CD4-positive, alpha-beta T cell (primary cell): Measurements from ENCODE around the gene STX4. TPM values are rescaled to one million over a fixed set of nuclear protein-coding genes. Genes with fewer than 3 reads are reported as not detected.

Source experiments
- ATAC-seq: fragments of 200-7000 bp; cut with Tn5 transposase; one replicate; pipeline ENCODE4 v1.10.0; 2022; ENCODE audit warnings: mild to moderate bottlenecking; ENCODE audit not compliant: poor library complexity
- CTCF ChIA-PET: fragments of 350-600 bp; sonication (Branson Sonifier 250); formaldehyde crosslinking; loops from one replicate; lab custom pipeline; 2021; ENCODE audit warnings: antibody characterized with exemption, inconsistent platforms; lab: Charles Lee
- POLR2A ChIA-PET: fragments of 350-600 bp; sonication (Branson Sonifier 250); formaldehyde crosslinking; loops from one replicate; lab custom pipeline; 2021; ENCODE audit warnings: antibody characterized with exemption, inconsistent platforms; lab: Charles Lee
- DNase-seq, 14 experiments: peaks; one replicate each; pipeline ENCODE4 v3.0.0-alpha.2; 2013 to 2020; ENCODE audit warnings: mixed read lengths in 2 of 14
- H3K27ac ChIP-seq, 2 donors: one replicate each; pipeline versions ENCODE4 v1.5.1 to v1.7.0; 2013; ENCODE audit warnings: low read length in 2 of 2, low read depth in 1 of 2, mild to moderate bottlenecking in 1 of 2
- H3K27me3 ChIP-seq, 2 experiments: 1 replicate in 1 of 2; 2 replicates in 1 of 2; pipeline versions ENCODE4 v1.6.1 to v1.7.0; 2013; ENCODE audit warnings: low read length in 2 of 2, control low read depth in 1 of 2, mild to moderate bottlenecking in 1 of 2, moderate library complexity in 1 of 2; ENCODE audit not compliant: insufficient read depth in 2 of 2, control insufficient read depth in 1 of 2
- H3K36me3 ChIP-seq: one replicate; pipeline ENCODE4 v1.6.1; 2013; ENCODE audit warnings: low read length, control low read depth; ENCODE audit not compliant: insufficient read depth
- H3K4me1 ChIP-seq: one replicate; pipeline ENCODE4 v1.6.1; 2013; ENCODE audit warnings: low read length, control low read depth; ENCODE audit not compliant: insufficient read depth
- H3K4me3 ChIP-seq: one replicate; pipeline ENCODE4 v1.5.1; 2013; ENCODE audit warnings: mild to moderate bottlenecking, low read length, moderate library complexity
- H3K9me3 ChIP-seq, 2 experiments: 1 replicate in 1 of 2; 2 replicates in 1 of 2; pipeline versions ENCODE4 v1.6.1 to v1.7.0; 2013; ENCODE audit warnings: low read length in 2 of 2, mild to moderate bottlenecking in 2 of 2, control low read depth in 1 of 2, moderate library complexity in 1 of 2; ENCODE audit not compliant: control insufficient read depth in 1 of 2, insufficient read depth in 1 of 2
- H3K27ac Mint-ChIP-seq: one replicate; pipeline ENCODE4 v1.8.0; 2020; ENCODE audit warnings: mixed read lengths
- H3K27me3 Mint-ChIP-seq: one replicate; pipeline ENCODE4 v1.8.0; 2021; ENCODE audit warnings: mixed read lengths
- H3K36me3 Mint-ChIP-seq: one replicate; pipeline ENCODE4 v1.8.0; 2021; ENCODE audit warnings: low read depth, mixed read lengths
- H3K4me1 Mint-ChIP-seq: one replicate; pipeline ENCODE4 v1.8.0; 2021; ENCODE audit warnings: low read depth, mixed read lengths
- H3K4me3 Mint-ChIP-seq: one replicate; pipeline ENCODE4 v1.8.0; 2020; ENCODE audit warnings: mild to moderate bottlenecking, mixed read lengths
- H3K9me3 Mint-ChIP-seq: one replicate; pipeline ENCODE4 v1.8.0; 2020; ENCODE audit warnings: mixed read lengths
- intact Hi-C, 2 experiments: fragments of 100-400 bp; cut with DNase I in 1 of 2; cut with micrococcal nuclease in 1 of 2; formaldehyde crosslinking; loops; one replicate each; pipeline versions ENCODE4 v1.15.1 to v1.9.0; 2023 to 2025; cut with DNase I, micrococcal nuclease
- total RNA-seq, 174 experiments: library from RNA in 2 of 174; stranded (reverse) in 2 of 174; gene quantifications; one replicate each; pipeline ENCODE4 v1.2.3 and lab custom pipeline; 2021 to 2026
- TF ChIP-seq, protein P1 (sequence below): fragments of 200-600 bp; IDR thresholded peaks from one replicate; pipeline ENCODE4 v1.8.0; 2022; ENCODE audit warnings: antibody characterized with exemption, mild to moderate bottlenecking

STX4 gene
- total RNA-seq, 2 experiments from 2014 or later = 54.1 to 55.2 TPM

DNA sequence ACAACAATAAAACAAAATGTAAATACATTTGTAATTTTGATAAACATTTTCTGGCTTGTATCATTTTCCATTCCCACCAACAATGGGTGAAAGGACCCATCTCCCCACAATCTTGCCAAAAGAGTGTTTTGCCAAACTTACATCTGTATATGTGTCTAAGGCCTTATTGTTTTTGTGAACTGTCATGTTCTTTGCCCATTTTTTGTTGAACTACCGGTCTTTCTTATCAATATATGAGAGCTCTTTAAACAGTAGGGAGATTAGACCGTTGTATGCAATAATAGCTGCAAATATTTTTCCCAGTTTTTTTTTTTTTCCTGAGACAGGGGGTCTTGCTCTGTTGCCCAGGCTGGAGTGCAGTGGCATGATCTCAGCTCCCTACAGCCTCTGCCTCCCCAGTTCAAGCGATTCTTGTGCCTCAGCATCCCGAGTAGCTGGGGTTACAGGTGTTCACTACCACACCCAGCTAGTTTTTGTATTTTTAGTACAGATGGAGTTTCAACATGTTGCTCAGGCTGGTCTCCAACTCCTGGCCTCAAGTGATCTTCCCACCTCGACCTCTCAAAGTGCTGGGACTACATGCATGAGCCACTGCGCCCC lies 9.6 kb upstream of the STX4 start:
- intact Hi-C loops = no loop called here
- POLR2A ChIA-PET = interaction anchor here (0.6 kb wide), 1 partner anchor 153 kb away, joined by 6 read pairs; no protein-coding TSS in a partner anchor
- Histone ChIP-seq H3K9me3 (no peaks in the 10 kb centered on the region), H3K27ac (no peak overlapping the region), H3K27me3 (no peaks in the 10 kb centered on the region), H3K4me3 (no peak overlapping the region), H3K36me3 (no peaks in the 10 kb centered on the region), H3K4me1 (no peaks in the 10 kb centered on the region)
- Mint-ChIP-seq H3K9me3 (no peaks in the 10 kb centered on the region), H3K27me3 (no peaks in the 10 kb centered on the region), H3K4me1 (no peaks in the 10 kb centered on the region), H3K4me3 (no peak overlapping the region), H3K27ac (no peak overlapping the region), H3K36me3 (no peaks in the 10 kb centered on the region)
- CTCF ChIA-PET = no interaction called here
- ATAC-seq = no peak
- DNase-seq = no peak
- TF ChIP-seq, protein P1, sequence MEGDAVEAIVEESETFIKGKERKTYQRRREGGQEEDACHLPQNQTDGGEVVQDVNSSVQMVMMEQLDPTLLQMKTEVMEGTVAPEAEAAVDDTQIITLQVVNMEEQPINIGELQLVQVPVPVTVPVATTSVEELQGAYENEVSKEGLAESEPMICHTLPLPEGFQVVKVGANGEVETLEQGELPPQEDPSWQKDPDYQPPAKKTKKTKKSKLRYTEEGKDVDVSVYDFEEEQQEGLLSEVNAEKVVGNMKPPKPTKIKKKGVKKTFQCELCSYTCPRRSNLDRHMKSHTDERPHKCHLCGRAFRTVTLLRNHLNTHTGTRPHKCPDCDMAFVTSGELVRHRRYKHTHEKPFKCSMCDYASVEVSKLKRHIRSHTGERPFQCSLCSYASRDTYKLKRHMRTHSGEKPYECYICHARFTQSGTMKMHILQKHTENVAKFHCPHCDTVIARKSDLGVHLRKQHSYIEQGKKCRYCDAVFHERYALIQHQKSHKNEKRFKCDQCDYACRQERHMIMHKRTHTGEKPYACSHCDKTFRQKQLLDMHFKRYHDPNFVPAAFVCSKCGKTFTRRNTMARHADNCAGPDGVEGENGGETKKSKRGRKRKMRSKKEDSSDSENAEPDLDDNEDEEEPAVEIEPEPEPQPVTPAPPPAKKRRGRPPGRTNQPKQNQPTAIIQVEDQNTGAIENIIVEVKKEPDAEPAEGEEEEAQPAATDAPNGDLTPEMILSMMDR = no peak

DNA sequence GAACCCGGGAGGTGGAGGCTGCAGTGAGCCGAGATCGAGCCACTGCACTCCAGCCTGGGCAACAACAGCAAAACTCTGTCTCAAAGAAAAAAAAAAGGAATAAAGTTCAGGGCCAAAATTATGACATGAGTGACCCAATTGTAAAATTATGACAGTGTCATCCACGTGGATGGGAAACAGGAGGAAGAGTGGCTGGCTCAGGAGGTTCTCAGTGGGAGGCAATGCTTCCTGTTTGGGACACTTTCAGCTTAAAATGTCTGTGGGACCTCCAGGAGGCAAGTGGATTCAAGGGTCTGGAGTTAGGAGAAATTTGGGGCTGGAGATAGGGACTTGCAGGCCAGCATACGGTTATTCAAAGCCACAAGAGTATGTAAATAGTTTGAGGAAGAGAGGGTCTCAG lies 8.0 kb upstream of the STX4 start:
- Histone ChIP-seq H3K36me3 (no peaks in the 10 kb centered on the region), H3K4me1 (no peaks in the 10 kb centered on the region), H3K9me3 (no peaks in the 10 kb centered on the region), H3K4me3 (no peak overlapping the region), H3K27me3 (no peaks in the 10 kb centered on the region), H3K27ac (no peak overlapping the region)
- ATAC-seq (no peak), DNase-seq (no peak)
- ChIA-PET POLR2A (no interaction called here), CTCF (no interaction called here)
- Mint-ChIP-seq H3K4me1 (no peaks in the 10 kb centered on the region), H3K9me3 (no peaks in the 10 kb centered on the region), H3K36me3 (no peaks in the 10 kb centered on the region), H3K4me3 (no peak overlapping the region), H3K27ac (no peak overlapping the region), H3K27me3 (no peaks in the 10 kb centered on the region)
- intact Hi-C loops = no loop called here
- TF ChIP-seq, protein P1 = no peak

- H3K9me3 Mint-ChIP-seq = no peaks in the 10 kb centered on the region
- CTCF ChIA-PET = no interaction called here
- Histone ChIP-seq H3K27me3 (no peaks in the 10 kb centered on the region), H3K4me3 (no peak overlapping the region), H3K27ac (no peak overlapping the region), H3K9me3 (no peaks in the 10 kb centered on the region), H3K4me1 (peaks cover 16% of the 10 kb centered on the region), H3K36me3 (no peaks in the 10 kb centered on the region)
- ATAC-seq = no peak
- H3K27me3 Mint-ChIP-seq = no peaks in the 10 kb centered on the region
- H3K27ac Mint-ChIP-seq = no peak overlapping the region
- intact Hi-C loops = no loop called here
- no peak overlapping the region for H3K4me3 Mint-ChIP-seq
- TF ChIP-seq, protein P1 = no peak
- POLR2A ChIA-PET = no interaction called here
- peaks cover 13% of the 10 kb centered on the region for H3K36me3 Mint-ChIP-seq
- no peak for DNase-seq
- H3K4me1 Mint-ChIP-seq = peaks cover 19% of the 10 kb centered on the region
These were observed 4.1 kb upstream of the STX4 start for GRCh38 chr16:31029272-31029671.
